Activated T-cell treated with anti-CD3 and anti-CD28 coated beads for 1 hour (primary cell): Measurements from ENCODE around the gene PPFIA2.
"Not testable (repeated sequence)": the region's sequence is repeated elsewhere in the genome, so short reads cannot be mapped to it uniquely, and the experiment has no call there.

Experiments used
- DNase-seq: peaks from one replicate; pipeline ENCODE4 v3.0.0-alpha.2; 2020; ENCODE audit warnings: low read depth

The PPFIA2 gene

GRCh38 chr12:81261508-81262207 lies 497.5 kb downstream of the PPFIA2 start:
- no peak for DNase-seq

GRCh38 chr12:81259360-81259759 lies 499.8 kb downstream of the PPFIA2 start:
- no peak for DNase-seq

GRCh38 chr12:81257947-81258551 lies 501.1 kb downstream of the PPFIA2 start:
- no peak for DNase-seq

GRCh38 chr12:81255947-81256346 lies 503.2 kb downstream of the PPFIA2 start:
- no peak for DNase-seq

GRCh38 chr12:81255456-81255855 lies 503.7 kb downstream of the PPFIA2 start:
- DNase-seq = no peak

- DNase-seq = no peak
These were observed 505.8 kb downstream of the PPFIA2 start for GRCh38 chr12:81253360-81253759.

- no peak for DNase-seq
These were observed 506.9 kb downstream of the PPFIA2 start for GRCh38 chr12:81252228-81252627.

- no peak for DNase-seq
These were observed 509.2 kb downstream of the PPFIA2 start for GRCh38 chr12:81249976-81250375.

GRCh38 chr12:81245907-81246570 lies 513.1 kb downstream of the PPFIA2 start:
- no peak for DNase-seq

DNA sequence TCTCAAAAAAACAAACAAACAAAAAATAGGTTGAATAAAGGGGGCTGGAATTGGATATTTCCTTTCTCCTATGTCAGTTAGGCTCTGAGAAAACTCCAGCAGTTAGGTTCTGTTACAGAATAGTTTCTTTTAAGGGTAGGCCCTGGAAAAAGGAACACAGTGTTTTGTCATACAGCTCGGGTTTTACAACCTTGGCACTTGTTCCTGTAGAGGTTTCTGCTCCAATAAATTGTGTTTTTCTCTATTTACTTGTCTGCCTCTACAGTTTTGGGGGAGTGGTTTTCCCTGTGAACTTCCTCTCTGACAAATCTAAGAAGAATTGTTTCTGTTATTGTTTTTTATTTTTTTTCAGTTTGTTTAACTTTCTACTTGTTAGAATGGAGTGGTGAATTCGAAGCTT lies 513.7 kb downstream of the PPFIA2 start:
- DNase-seq = no peak

GRCh38 chr12:81231574-81232368 lies 527.4 kb downstream of the PPFIA2 start:
- DNase-seq = no peak

- no peak for DNase-seq
These were observed 529.4 kb downstream of the PPFIA2 start for GRCh38 chr12:81229759-81230158.

GRCh38 chr12:81224626-81225025 lies 534.5 kb downstream of the PPFIA2 start:
- DNase-seq = no peak

GRCh38 chr12:81222846-81223592 lies 536.1 kb downstream of the PPFIA2 start:
- no peak for DNase-seq

- DNase-seq = no peak
These were observed 537.5 kb downstream of the PPFIA2 start for GRCh38 chr12:81221681-81222080.

DNA sequence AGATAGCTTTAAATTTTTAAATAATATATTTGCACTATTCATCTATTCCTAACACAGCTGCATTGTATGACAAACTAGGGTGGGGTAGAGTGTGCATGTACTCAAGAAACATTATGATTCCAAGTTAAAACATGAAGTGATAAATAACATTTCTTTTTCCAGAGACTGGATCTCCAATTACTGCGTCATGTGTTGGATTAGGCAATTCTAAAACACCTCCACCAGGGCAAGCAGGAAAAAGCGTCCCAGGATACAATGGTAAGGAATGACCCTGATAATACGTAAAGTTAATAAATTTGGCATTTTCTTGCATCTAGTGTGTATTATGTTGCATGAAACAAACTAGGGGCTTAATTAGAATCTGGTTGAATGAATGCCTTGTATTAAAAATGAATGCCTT lies 542.4 kb downstream of the PPFIA2 start:
- no peak for DNase-seq

DNA sequence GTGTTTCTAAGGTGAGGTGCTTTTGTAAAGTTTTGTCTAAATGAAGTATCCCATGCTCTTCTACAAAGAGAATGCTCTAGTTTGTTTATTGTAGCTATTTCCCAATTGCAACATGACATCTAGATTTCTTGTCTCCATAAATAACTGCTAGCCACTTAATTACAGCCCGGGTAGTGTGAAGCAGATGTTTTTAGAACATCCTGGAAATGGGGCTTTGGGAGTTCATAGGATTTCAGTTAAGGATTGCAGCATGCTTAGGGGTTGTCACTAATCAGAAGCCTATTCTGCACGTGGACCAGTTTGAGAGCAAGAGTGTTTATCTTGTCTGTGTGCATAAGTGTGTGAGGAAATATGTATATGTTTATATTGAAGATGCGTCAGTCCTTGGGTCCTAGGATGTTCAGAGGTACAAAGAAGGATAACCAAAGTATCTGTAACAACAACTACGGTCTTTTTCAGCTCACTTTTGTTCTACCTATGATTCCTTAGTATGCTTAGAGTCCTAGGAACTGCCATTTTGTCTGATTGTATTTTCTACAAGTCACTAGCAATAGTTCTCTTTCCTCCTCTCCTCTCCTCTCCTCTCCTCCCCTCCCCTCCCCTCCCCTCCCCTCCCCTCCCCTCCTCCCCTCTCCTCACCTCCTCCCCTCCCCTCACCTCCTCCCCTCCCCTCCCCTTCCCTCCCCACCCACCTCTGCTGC lies 546.0 kb downstream of the PPFIA2 start:
- no peak for DNase-seq

- no peak for DNase-seq
These were observed 547.8 kb downstream of the PPFIA2 start for GRCh38 chr12:81211306-81211705.

DNA sequence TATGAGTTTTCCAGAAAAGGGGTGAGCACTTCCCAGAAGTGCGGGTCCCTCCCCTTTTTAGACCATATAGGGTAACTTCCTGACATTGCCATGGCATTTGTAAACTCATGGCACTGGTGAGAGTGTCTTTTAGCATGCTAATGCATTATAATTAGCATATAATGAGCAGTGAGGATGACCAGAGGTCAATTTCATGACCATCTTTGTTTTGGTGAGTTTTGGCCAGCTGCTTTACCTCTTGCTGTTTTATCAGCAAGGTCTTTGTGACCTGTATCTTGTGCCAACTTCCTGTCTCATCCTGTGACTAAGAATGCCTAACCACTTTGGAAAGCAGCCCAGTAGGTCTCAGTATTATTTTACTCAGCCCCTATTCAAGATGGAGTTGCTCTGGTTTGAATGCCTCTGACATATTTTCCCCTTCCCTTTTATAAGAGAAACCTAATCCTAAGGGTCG lies 549.4 kb downstream of the PPFIA2 start:
- DNase-seq = not testable (repeated sequence)

GRCh38 chr12:81209012-81209411 lies 550.1 kb downstream of the PPFIA2 start:
- DNase-seq = no peak
